A673 (cell line): ENCODE results near the gene NDUFA13. TPM values are rescaled to one million over a fixed set of nuclear protein-coding genes. Genes with fewer than 3 reads are reported as not detected.

Experiments used
- BruUV-seq: library from RNA; stranded (reverse); fragments of 400-500 nt; replicated peaks from 2 replicates; lab custom pipeline; 2021; lab: Mats Ljungman, UMichigan
- CTCF ChIA-PET: fragments of 300-600 bp; sonication (Branson Sonifier 250); formaldehyde crosslinking; loops from one replicate; lab custom pipeline; 2022; ENCODE audit warnings: antibody characterized with exemption; lab: Charles Lee
- POLR2A ChIA-PET: fragments of 300-600 bp; sonication (Branson Sonifier 250); formaldehyde crosslinking; loops from one replicate; lab custom pipeline; 2022; ENCODE audit warnings: antibody characterized with exemption; ENCODE audit not compliant: low non-redundant PET; lab: Charles Lee
- DNase-seq: peaks from one replicate; pipeline ENCODE4 v3.0.0-alpha.2; 2015; ENCODE audit warnings: low spot score
- H3K27ac ChIP-seq: fragments of 200-600 bp; sonication (generic); 2 replicates; pipeline ENCODE4 v1.5.1; 2016; ENCODE audit warnings: mixed run types, low read depth, mild to moderate bottlenecking, mixed read lengths, antibody characterized with exemption, low read length; ENCODE audit not compliant: poor library complexity, severe bottlenecking
- H3K27me3 ChIP-seq: fragments of 200-600 bp; sonication (generic); replicated peaks from 2 replicates; pipeline ENCODE4 v1.6.1; 2017; ENCODE audit warnings: mixed run types, low read depth, mild to moderate bottlenecking, mixed read lengths, antibody characterized with exemption, low read length; ENCODE audit not compliant: insufficient read depth, poor library complexity
- H3K36me3 ChIP-seq: fragments of 200-600 bp; sonication (generic); 2 replicates; pipeline ENCODE4 v1.6.1; 2016; ENCODE audit warnings: mixed run types, mild to moderate bottlenecking, mixed read lengths, antibody characterized with exemption, low read length; ENCODE audit not compliant: insufficient read depth, poor library complexity, severe bottlenecking
- H3K4me1 ChIP-seq: fragments of 200-600 bp; sonication (generic); 2 replicates; pipeline ENCODE4 v1.6.1; 2017; ENCODE audit warnings: mixed run types, mild to moderate bottlenecking, mixed read lengths, antibody characterized with exemption, low read length; ENCODE audit not compliant: insufficient read depth, poor library complexity, severe bottlenecking
- H3K4me3 ChIP-seq: fragments of 200-600 bp; sonication (generic); 2 replicates; pipeline ENCODE4 v1.5.1; 2016; ENCODE audit warnings: low read depth, mixed run types, mild to moderate bottlenecking, mixed read lengths, low read length; ENCODE audit not compliant: poor library complexity, severe bottlenecking
- H3K9me3 ChIP-seq: fragments of 200-600 bp; sonication (generic); 2 replicates; pipeline ENCODE4 v1.6.1; 2016; ENCODE audit warnings: mixed run types, low read depth, mild to moderate bottlenecking, mixed read lengths, antibody characterized with exemption, low read length; ENCODE audit not compliant: poor library complexity, severe bottlenecking
- CTCF ChIP-seq: fragments of 300-800, 200-600 bp; sonication (generic); conservative IDR thresholded peaks from 2 replicates; pipeline ENCODE4 v1.5.1; 2017; ENCODE audit warnings: low read depth, mild to moderate bottlenecking, antibody characterized with exemption, low read length, moderate library complexity, mixed read lengths
- EZH2 ChIP-seq: fragments of 200-600 bp; sonication (generic); IDR thresholded peaks from 2 replicates; pipeline ENCODE4 v1.6.1; 2017; ENCODE audit warnings: borderline replicate concordance, low read depth, mild to moderate bottlenecking, mixed read lengths, antibody characterized with exemption, low read length; ENCODE audit not compliant: poor library complexity, severe bottlenecking
- intact Hi-C: fragments of 100-400 bp; cut with micrococcal nuclease; formaldehyde crosslinking; loops from one replicate; pipeline ENCODE4 v1.10.0; 2022; ENCODE audit not compliant: unreplicated experiment
- total RNA-seq: library from RNA; stranded (reverse); gene quantifications from 2 replicates; pipeline ENCODE4 v1.2.3, GENCODE V29; 2021

NDUFA13 gene
- total RNA-seq, 1 experiment from 2014 or later, result 431 TPM

GRCh38 chr19:19482809-19483596 lies 33.0 kb upstream of the NDUFA13 start:
- BruUV-seq, result no TSS peak
- Histone ChIP-seq H3K4me3 (no peak overlapping the region), H3K4me1 (peaks cover 2% of the 10 kb centered on the region), H3K36me3 (no peaks in the 10 kb centered on the region), H3K27me3 (no peaks in the 10 kb centered on the region), H3K9me3 (no peaks in the 10 kb centered on the region), H3K27ac (peak overlapping the region; percentile 37)
- no peak for TF ChIP-seq CTCF
- no peak for TF ChIP-seq EZH2
- ChIA-PET CTCF (interaction anchor here (0.6 to 0.7 kb wide), 2 partner anchors 117 to 278 kb away, joined by 3 read pairs; no protein-coding TSS in a partner anchor), POLR2A (no interaction called here)
- DNase-seq, result no peak
- intact Hi-C loops, result no loop called here

DNA sequence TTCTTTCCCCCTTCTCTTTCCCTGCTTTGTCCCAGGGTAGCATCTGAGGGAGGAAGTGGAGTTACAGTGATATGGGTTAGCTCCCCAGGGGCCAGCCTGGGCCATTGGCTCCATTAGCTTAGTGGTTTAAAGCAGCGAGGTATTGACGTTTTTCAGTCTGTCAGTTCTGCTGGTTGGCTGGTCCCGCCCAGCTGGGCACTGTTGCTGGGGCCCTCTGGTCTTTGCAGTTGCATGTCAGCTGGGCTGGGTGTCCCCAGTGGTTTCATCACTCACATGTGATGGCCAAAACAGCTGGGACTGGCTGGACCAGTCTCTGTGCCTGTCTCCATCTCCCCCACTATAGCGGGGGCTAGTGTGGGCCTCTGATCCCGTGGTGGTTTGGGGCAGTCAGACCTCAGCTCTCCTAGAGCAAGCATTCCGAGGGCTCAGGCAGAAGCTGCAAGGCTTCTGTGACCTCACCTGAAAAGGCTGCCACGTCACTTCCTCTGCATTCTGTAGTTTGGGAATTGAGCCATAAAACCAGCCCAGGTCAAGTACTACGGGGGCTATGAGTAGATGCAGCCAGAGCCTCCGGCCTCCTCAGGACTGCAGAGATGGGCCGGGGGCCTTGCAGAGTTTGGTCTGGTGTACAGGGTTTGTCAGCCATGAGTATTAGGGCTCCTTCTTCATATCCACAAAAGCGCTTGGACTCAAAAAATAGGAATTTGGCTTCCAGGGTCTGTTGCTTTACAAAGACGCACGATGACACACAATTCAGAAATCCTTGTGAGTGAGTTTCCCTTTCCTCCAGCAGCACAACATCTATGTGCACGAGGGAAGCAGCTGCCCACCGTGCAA lies 30.6 kb upstream of the NDUFA13 start:
- H3K27ac ChIP-seq, result peak overlapping the region; percentile 7
- DNase-seq, result no peak
- no peaks in the 10 kb centered on the region for H3K27me3 ChIP-seq
- no peak overlapping the region for H3K4me3 ChIP-seq
- H3K9me3 ChIP-seq, result no peaks in the 10 kb centered on the region
- no peak for TF ChIP-seq EZH2
- TF ChIP-seq CTCF, result no peak
- peaks cover 25% of the 10 kb centered on the region for H3K4me1 ChIP-seq
- POLR2A ChIA-PET, result no interaction called here
- intact Hi-C loops, result loop anchor here (5.0 kb wide), 1 partner anchor 338 kb away; no protein-coding TSS in a partner anchor
- no TSS peak for BruUV-seq
- CTCF ChIA-PET, result no interaction called here
- H3K36me3 ChIP-seq, result no peaks in the 10 kb centered on the region

GRCh38 chr19:19485998-19486290 lies 30.1 kb upstream of the NDUFA13 start:
- TF ChIP-seq CTCF (no peak), EZH2 (no peak)
- peaks cover 28% of the 10 kb centered on the region for H3K4me1 ChIP-seq
- intact Hi-C loops, result loop anchor here (5.0 kb wide), 1 partner anchor 339 kb away; no protein-coding TSS in a partner anchor

More at GRCh38 chr19:19485998-19486290, 30.1 kb upstream of the NDUFA13 start:
- H3K27ac ChIP-seq, result peak overlapping the region; percentile 7
- no peak overlapping the region for H3K4me3 ChIP-seq
- H3K27me3 ChIP-seq, result no peaks in the 10 kb centered on the region
- ChIA-PET POLR2A (no interaction called here), CTCF (no interaction called here)
- no peaks in the 10 kb centered on the region for H3K9me3 ChIP-seq
- no peak for DNase-seq
- no TSS peak for BruUV-seq
- H3K36me3 ChIP-seq, result peaks cover 3% of the 10 kb centered on the region
